Measurements from ENCODE around the gene MYO15A.

The MYO15A gene

GRCh38 chr17:18224387-18225120, 116.0 kb downstream of the MYO15A start:
- peak; percentile 24 for DNase-seq

- DNase-seq, result peak; percentile 85
Observed at GRCh38 chr17:18225121-18225641, 116.6 kb downstream of the MYO15A start, which contains the start of gene LLGL1. LLGL1 (plus strand) TSS chr17:18225635; CDS start chr17:18225683, 48 bp downstream.

GRCh38 chr17:18225642-18226283, 117.2 kb downstream of the MYO15A start:
- no peak for DNase-seq

- DNase-seq, result no peak
Observed at GRCh38 chr17:18226284-18226945, 117.9 kb downstream of the MYO15A start.

- DNase-seq, result no peak
Observed at GRCh38 chr17:18227635-18228034, 119.1 kb downstream of the MYO15A start.

GRCh38 chr17:18228176-18228682, 119.7 kb downstream of the MYO15A start:
- DNase-seq, result no peak

- no peak for DNase-seq
Observed at GRCh38 chr17:18229254-18229653, 120.7 kb downstream of the MYO15A start.
